Activated T-cell treated with anti-CD3 and anti-CD28 coated beads, Interleukin-2, amount 50 U/mL, for 48 hours (primary cell): ENCODE measurements around the gene ST8SIA4.

ENCODE experiments used
- DNase-seq, 2 experiments: peaks; one replicate each; pipeline ENCODE4 v3.0.0-alpha.2; 2020

ST8SIA4 gene

GRCh38 chr5:100867039-100867562 is 36.0 kb downstream of the ST8SIA4 start:
- DNase-seq = no peak

DNA sequence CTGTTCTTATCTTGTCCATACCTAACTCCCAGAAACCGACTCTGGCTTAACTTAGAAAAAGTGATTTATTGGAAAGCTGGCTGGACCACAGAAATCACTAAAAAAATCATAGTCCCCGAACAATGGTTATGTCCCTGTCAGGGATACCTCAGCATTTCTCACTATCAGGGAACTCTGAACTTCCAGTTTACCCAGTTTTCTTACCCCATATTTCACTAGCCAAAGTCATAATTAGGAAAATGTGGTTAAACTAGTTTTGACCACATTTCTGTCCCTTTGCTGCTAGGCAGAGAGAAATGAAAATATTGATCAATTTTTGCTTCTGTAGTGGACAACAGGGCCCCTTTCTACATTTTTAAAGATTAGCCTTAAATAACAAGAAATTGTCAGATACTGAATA is 38.2 kb downstream of the ST8SIA4 start:
- no peak for DNase-seq

DNA sequence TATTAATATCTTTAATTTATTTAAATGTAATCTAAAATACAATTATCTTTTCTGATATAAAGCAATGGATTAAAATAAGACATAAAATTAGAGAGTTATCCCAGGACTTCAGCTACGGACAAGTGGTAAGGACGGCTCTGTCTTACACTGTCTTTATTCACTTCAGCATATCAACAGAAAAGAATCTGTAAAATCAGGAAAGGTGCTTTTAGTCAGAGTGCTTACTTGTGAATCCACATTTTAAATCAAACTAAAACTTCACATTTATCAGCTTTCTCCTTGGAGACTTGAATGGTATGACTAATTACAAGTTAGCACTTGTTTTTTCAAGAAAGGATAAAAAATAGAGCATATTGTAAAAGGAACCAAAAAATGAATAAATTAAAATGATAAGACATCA is 39.3 kb downstream of the ST8SIA4 start:
- DNase-seq = no peak

DNA sequence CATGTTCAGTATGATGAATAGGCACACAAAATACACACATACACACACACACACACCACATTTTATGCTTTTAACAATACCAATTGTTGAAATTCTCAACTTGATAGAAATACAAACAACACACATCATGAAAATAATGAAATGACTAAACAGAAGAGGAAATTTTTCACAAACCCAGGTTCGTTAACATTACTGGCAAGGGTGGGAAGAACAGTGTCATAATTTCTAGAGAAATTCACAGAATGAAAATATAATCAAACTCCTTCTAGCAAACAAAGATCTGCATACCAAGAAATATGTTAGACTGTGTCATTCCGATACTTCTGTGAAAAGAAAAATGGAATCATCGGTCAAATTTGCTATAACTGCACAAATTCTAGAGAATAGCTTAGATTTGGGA is 41.9 kb downstream of the ST8SIA4 start:
- DNase-seq = no peak

DNA sequence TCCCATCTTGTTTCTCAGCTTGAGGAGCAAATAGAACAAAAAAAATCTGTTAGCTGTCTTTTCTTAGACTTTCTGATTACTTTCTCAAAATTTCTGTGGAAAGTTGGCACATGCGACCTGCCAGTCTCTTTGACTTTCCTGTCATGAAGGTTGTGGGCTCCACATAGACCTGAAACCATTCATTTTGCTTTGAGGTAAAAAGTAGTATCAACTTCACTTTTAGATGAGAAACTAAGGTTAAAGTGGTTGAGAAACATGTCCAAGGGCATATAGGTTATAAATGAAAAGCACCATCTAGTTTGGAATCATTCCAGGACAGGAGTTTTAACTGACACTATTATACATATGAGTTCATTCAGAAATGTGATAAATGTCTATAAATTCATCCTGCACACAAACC is 42.7 kb downstream of the ST8SIA4 start:
- DNase-seq = no peak

DNA sequence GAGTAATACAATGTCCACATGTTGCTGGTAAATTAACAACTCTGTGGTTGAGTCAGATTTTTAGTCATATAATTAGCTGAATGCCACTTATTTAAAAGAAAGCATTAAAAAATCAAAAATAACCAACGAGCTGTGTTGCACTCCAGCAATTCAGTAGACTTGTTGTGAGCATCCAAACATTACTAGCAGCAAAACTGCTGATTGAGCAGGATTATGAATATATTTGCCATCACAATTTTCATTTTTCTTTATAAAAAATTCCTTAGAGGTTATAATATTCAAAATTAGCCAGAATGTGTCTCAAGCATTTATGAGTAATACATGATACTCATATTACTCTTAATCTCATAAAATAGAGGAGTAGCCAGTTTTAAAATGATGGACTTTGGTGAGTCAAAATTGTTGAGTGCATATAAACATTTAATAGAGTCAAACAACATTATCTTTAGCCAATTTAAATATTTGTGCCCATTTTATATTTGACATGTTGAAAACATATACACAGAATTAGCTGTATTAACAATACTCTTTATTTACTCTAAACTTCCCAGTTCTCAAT is 44.0 kb downstream of the ST8SIA4 start:
- no peak for DNase-seq

DNA sequence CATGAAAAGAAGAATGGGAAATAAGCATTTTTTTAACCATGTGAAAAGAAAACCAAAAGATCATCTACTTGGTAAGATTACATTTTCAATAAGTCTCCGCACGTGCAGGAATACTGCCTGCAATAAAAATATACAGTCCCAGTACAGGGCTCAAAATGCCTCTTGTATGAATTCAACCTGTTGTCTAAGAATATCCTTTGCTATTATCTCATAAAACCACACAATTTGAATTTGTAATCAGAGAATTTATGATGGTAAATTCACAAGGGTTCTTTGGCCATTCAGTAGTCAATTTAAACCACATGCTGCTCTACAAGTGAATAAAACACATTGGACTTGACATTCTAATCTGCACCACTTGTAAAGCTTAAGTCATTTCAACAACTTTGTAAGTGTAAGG is 46.6 kb downstream of the ST8SIA4 start:
- no peak for DNase-seq

GRCh38 chr5:100855937-100856430 is 47.1 kb downstream of the ST8SIA4 start:
- no peak for DNase-seq

DNA sequence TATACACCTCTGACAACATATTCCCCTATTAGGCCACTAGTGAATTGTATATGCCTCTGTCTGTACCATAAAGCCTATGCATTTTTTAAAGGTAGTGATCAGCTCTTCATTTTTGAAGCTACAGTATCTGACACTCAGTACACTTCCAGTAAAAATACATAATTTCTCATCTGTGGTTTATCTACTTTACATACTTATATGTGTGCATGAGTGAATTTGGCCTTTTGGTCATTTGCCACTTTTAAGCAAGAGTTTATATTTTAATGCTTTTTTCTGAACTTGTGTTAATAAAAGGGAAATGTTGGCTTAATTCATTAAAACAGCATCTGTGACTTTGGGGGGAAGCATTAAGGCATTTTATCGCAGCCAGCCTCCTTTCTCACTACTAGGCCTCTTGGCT is 47.8 kb downstream of the ST8SIA4 start:
- DNase-seq = no peak

- DNase-seq = no peak
These were observed 48.5 kb downstream of the ST8SIA4 start for GRCh38 chr5:100854591-100854990.

DNA sequence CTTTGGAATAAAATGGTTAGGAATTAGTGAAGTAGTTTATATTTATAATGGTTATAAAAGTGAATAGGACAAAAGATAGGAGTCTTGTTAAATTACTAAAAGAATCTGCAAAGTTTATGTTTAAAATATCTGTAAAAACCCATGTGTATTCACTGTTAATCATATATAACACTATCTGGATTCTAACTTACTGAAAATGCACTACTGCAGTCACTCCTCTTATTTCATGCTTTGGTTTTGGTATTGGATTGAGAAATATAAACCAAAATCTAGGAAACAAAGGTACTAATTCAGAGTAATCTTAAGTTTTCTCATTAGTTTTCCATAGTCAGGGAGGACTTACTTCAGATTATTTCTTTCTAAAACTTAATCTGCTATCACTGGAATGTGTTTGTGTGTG is 49.5 kb downstream of the ST8SIA4 start:
- no peak for DNase-seq

DNA sequence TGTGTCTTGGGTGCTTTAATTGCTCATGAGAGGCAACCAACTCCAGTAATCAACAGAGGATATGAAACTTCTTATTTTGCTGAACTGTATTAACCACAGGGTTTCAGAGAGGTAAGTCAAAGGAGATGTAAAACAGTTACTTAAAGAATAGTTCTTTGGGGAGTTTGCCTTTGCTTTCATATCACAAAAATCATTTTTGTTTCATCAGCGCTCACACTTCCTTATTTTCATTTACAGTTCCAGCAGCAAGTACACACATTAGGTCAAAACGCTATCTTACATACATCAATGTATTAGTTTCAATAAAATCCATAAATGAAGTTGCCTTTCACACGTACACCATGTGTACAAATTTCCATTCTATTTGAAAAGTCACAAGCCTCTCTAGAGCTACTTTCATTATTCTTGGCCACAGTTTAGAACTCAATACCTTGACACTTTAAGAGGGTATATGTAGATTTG is 50.1 kb downstream of the ST8SIA4 start:
- no peak for DNase-seq

DNA sequence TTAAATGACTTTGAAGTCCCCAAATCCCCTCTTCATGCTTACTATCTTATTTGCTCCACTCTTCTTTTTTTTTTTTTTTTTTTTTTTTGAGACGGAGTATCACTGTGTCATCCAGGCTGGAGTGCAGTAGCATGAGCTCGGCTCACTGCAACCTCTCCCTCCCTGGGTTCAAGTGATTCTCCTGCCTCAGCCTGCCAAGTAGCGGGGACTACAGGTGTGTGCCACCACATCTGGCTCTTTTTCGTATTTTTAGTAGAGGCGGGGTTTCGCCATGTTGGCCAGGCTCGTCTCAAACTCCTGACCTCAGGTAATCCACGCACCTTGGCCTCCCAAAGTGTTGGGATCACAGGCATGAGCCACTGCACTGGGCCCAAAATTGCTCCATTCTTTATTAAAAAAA is 51.0 kb downstream of the ST8SIA4 start:
- no peak for DNase-seq

- no peak for DNase-seq
These were observed 56.3 kb downstream of the ST8SIA4 start for GRCh38 chr5:100846772-100847171.

- DNase-seq = no peak
These were observed 61.0 kb downstream of the ST8SIA4 start for GRCh38 chr5:100842080-100842479.

- DNase-seq = no peak
These were observed 61.6 kb downstream of the ST8SIA4 start for GRCh38 chr5:100841358-100842076.

- no peak for DNase-seq
These were observed 62.3 kb downstream of the ST8SIA4 start for GRCh38 chr5:100840789-100841188.

DNA sequence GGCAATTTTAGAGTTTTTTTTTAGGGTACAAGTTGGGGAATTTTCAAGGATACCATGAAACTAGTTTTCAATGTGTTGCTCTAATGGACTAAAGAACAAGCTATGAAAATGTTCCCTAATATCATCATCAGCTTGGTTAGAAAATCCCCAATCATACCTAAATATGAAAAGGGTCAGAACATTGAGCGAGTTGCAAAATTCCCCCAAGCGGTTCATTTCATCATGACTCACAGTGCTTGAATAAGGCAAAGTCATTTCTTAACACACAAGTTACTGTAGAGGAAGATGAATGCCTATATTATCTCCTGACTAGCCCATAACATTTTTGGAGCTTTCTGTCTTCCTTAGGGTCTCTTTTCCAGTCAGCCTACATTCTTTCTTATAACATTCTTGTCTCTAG is 62.7 kb downstream of the ST8SIA4 start:
- no peak for DNase-seq

DNA sequence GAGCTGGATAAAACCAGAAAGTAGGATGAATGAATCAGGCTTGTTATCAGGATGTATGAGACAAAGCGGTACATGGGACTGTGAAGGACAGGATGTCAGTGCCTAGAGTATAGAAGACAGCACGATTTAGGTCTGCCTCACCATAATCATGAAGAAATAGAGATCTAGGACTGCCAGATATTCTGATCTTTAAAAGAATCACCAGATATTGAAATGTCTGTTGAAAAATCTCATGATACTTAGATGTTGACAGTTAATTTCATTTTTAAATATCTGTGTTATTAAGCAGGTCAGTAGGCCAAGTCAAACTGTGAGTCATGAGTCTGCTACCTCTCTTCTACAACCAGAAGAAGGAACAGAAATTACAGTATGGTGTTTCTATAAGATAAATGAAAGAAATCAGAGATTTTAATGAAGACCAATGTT is 65.0 kb downstream of the ST8SIA4 start:
- DNase-seq = no peak

- DNase-seq = no peak
These were observed 68.6 kb downstream of the ST8SIA4 start for GRCh38 chr5:100834519-100834918.

GRCh38 chr5:100832252-100833230 is 70.5 kb downstream of the ST8SIA4 start:
- DNase-seq = no peak

- DNase-seq = no peak
These were observed 74.2 kb downstream of the ST8SIA4 start for GRCh38 chr5:100828898-100829356.
